ENCODE measurements around the gene TEX19. TPM values are rescaled to one million over a fixed set of nuclear protein-coding genes. Genes with fewer than 3 reads are reported as not detected.

The TEX19 gene
- total RNA-seq, 1 donor = under 0.01 TPM

- Histone ChIP-seq H3K79me2 (ENCODE audit: insufficient read depth, low read length) (no peaks in the 10 kb centered on the region), H4K20me1 (ENCODE audit: insufficient read depth, low read length) (no peaks in the 10 kb centered on the region), H3K27ac (ENCODE audit: low read depth, low read length) (no peak overlapping the region), H3K4me1 (ENCODE audit: insufficient read depth, low read length) (peaks cover 12% of the 10 kb centered on the region), H3K4me2 (ENCODE audit: insufficient read depth, low read length) (no peak overlapping the region), H3K9me3 (ENCODE audit: low read depth, low read length) (no peaks in the 10 kb centered on the region), H3K27me3 (ENCODE audit: insufficient read depth, low read length) (no peaks in the 10 kb centered on the region), H2AFZ (ENCODE audit: low read length) (no peak overlapping the region), H3K4me3 (ENCODE audit: insufficient read depth, low read length) (no peak overlapping the region), H3K36me3 (ENCODE audit: insufficient read depth, low read length) (no peaks in the 10 kb centered on the region)
- TF ChIP-seq CTCF (IDR thresholded peaks at IDR 0.05; ENCODE audit: extremely low read depth, low read depth, low read length) = no peak
- DNase-seq (ENCODE audit: insufficient read length, low spot score, missing footprints) = peak; percentile 92
Observed at GRCh38 chr17:82399041-82399441, 40.0 kb downstream of the TEX19 start.

GRCh38 chr17:82399601-82400101 is 40.6 kb downstream of the TEX19 start:
- Histone ChIP-seq H3K4me2 (ENCODE audit: insufficient read depth, low read length) (no peak overlapping the region), H3K4me1 (ENCODE audit: insufficient read depth, low read length) (peaks cover 12% of the 10 kb centered on the region), H3K9me3 (ENCODE audit: low read depth, low read length) (no peaks in the 10 kb centered on the region), H3K4me3 (ENCODE audit: insufficient read depth, low read length) (no peak overlapping the region), H3K36me3 (ENCODE audit: insufficient read depth, low read length) (no peaks in the 10 kb centered on the region), H3K79me2 (ENCODE audit: insufficient read depth, low read length) (no peaks in the 10 kb centered on the region), H3K27ac (ENCODE audit: low read depth, low read length) (no peak overlapping the region), H2AFZ (ENCODE audit: low read length) (no peak overlapping the region), H4K20me1 (ENCODE audit: insufficient read depth, low read length) (no peaks in the 10 kb centered on the region), H3K27me3 (ENCODE audit: insufficient read depth, low read length) (no peaks in the 10 kb centered on the region)
- peak; percentile 76 for DNase-seq (ENCODE audit: insufficient read length, low spot score, missing footprints)
- no peak for TF ChIP-seq CTCF (IDR thresholded peaks at IDR 0.05; ENCODE audit: extremely low read depth, low read depth, low read length)

- no peaks in the 10 kb centered on the region for H3K79me2 ChIP-seq (ENCODE audit: insufficient read depth, low read length)
- no peak overlapping the region for H3K4me3 ChIP-seq (ENCODE audit: insufficient read depth, low read length)
- no peak overlapping the region for H3K4me2 ChIP-seq (ENCODE audit: insufficient read depth, low read length)
- no peak overlapping the region for H2AFZ ChIP-seq (ENCODE audit: low read length)
- no peak overlapping the region for H3K27ac ChIP-seq (ENCODE audit: low read depth, low read length)
- H3K4me1 ChIP-seq (ENCODE audit: insufficient read depth, low read length) = peaks cover 12% of the 10 kb centered on the region
- no peaks in the 10 kb centered on the region for H3K9me3 ChIP-seq (ENCODE audit: low read depth, low read length)
- no peaks in the 10 kb centered on the region for H4K20me1 ChIP-seq (ENCODE audit: insufficient read depth, low read length)
- DNase-seq (ENCODE audit: insufficient read length, low spot score, missing footprints) = peak; percentile 52
- no peaks in the 10 kb centered on the region for H3K36me3 ChIP-seq (ENCODE audit: insufficient read depth, low read length)
- no peak for TF ChIP-seq CTCF (IDR thresholded peaks at IDR 0.05; ENCODE audit: extremely low read depth, low read depth, low read length)
- no peaks in the 10 kb centered on the region for H3K27me3 ChIP-seq (ENCODE audit: insufficient read depth, low read length)
Observed at GRCh38 chr17:82400206-82400605, 41.2 kb downstream of the TEX19 start.

- H3K9me3 ChIP-seq (ENCODE audit: low read depth, low read length) = no peaks in the 10 kb centered on the region
- no peak overlapping the region for H2AFZ ChIP-seq (ENCODE audit: low read length)
- no peaks in the 10 kb centered on the region for H4K20me1 ChIP-seq (ENCODE audit: insufficient read depth, low read length)
- no peaks in the 10 kb centered on the region for H3K79me2 ChIP-seq (ENCODE audit: insufficient read depth, low read length)
- no peak overlapping the region for H3K4me3 ChIP-seq (ENCODE audit: insufficient read depth, low read length)
- H3K4me2 ChIP-seq (ENCODE audit: insufficient read depth, low read length) = no peak overlapping the region
- peak; percentile 69 for DNase-seq (ENCODE audit: insufficient read length, low spot score, missing footprints)
- no peaks in the 10 kb centered on the region for H3K36me3 ChIP-seq (ENCODE audit: insufficient read depth, low read length)
- no peak overlapping the region for H3K27ac ChIP-seq (ENCODE audit: low read depth, low read length)
- peaks cover 12% of the 10 kb centered on the region for H3K4me1 ChIP-seq (ENCODE audit: insufficient read depth, low read length)
- no peaks in the 10 kb centered on the region for H3K27me3 ChIP-seq (ENCODE audit: insufficient read depth, low read length)
- TF ChIP-seq CTCF (IDR thresholded peaks at IDR 0.05; ENCODE audit: extremely low read depth, low read depth, low read length) = no peak
Observed at GRCh38 chr17:82400830-82401229, 41.8 kb downstream of the TEX19 start.

Data from osteoblast (primary cell).